ENCODE data around the gene HPCAL1.

Gene HPCAL1

GRCh38 chr2:10374362-10374943, 71.7 kb downstream of the HPCAL1 start:
- no peak for DNase-seq (ENCODE audit: insufficient read length, low spot score)
- FAIRE-seq: no peak
- TF ChIP-seq POLR2A (IDR thresholded peaks at IDR 0.05; ENCODE audit: low read depth, low read length): no peak
- TF ChIP-seq SPI1 (IDR thresholded peaks at IDR 0.05; ENCODE audit: low read depth, low read length): no peak
- no peak for TF ChIP-seq TAF1 (IDR thresholded peaks at IDR 0.05; ENCODE audit: low read depth, low read length)
- no peak for TF ChIP-seq POU2F2 (IDR thresholded peaks at IDR 0.05; ENCODE audit: low read depth, low read length)
- no peak for TF ChIP-seq PAX5 (IDR thresholded peaks at IDR 0.05; ENCODE audit: insufficient read depth, low read length, severe bottlenecking)

DNA sequence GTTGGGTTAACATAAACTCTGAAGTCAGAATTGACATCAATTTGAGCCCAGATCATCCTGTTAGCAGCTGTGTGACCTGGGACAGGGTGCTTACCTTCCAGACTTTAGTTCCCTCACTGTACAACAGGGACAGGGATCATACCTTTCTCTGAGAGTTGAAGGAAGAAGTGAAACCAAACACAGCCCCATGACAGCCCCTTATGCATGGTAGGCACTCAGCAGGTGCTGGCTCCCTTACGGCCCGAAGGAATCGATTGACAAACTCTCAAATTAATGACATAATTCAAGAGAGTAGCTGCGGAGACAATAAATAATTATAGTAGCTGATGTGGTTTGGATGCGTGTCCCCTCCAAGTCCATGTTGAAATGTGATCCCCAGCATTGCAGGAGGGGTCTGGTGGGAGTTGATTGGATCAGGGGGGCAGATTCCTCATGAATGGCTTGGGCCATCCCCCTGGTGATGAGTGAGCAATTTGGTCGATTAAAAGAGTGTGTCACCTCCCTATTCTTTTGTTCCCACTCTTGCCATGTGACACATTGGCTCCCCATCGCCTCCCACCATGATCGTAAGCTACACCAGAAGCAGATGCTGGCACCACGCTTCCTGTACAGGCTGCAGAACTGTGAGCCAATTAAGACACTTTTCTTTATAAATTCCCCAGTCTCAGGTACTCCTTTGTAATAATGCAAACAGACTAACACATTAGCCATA, 73.0 kb downstream of the HPCAL1 start:
- DNase-seq (ENCODE audit: insufficient read length, low spot score): no peak
- TF ChIP-seq PAX5 (IDR thresholded peaks at IDR 0.05; ENCODE audit: insufficient read depth, low read length, severe bottlenecking) (no peak), SPI1 (IDR thresholded peaks at IDR 0.05; ENCODE audit: low read depth, low read length) (peak; percentile 78)
- no peak for FAIRE-seq

DNA sequence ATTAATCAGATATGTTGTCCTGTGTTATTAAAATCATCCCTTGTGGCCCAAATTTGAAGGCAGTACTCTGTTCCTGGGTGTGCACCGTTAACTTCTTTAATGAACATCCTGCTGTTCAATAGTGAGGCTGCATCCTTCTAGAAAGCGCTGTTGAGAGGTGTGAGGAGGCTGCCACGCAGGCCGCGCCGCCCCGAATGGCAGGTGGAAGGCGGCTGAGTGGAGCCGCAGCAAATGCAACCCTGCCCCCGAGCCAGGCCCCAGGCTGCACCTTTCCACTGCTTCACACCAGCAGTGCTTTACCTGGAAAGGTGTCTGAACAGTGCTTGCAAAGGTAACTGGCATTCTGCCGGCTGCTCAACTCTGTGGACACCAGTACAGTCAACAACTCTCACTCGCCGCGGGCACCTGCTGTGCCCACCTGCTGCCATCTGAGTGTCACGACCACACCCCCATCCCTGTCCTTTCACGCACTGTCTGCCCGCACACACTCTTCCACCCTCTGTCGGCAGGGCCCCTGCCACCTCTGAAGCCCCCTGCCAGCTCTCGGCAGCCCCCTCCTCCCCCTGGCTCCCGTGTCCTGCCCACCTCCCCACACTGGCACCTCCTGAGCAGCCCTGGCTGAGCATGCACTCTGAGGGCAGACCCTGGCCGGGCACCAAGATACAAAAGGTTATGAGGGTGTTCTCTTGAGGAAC, 74.5 kb downstream of the HPCAL1 start:
- FAIRE-seq (no peak), DNase-seq (ENCODE audit: insufficient read length, low spot score) (no peak)
- TF ChIP-seq POLR2AphosphoS5 (IDR thresholded peaks at IDR 0.05; ENCODE audit: low read depth, low read length) (no peak), SPI1 (IDR thresholded peaks at IDR 0.05; ENCODE audit: low read depth, low read length) (no peak), TAF1 (IDR thresholded peaks at IDR 0.05; ENCODE audit: low read depth, low read length) (no peak), POU2F2 (IDR thresholded peaks at IDR 0.05; ENCODE audit: low read depth, low read length) (no peak), POLR2A (IDR thresholded peaks at IDR 0.05; ENCODE audit: low read depth, low read length) (no peak), PAX5 (IDR thresholded peaks at IDR 0.05; ENCODE audit: insufficient read depth, low read length, severe bottlenecking) (no peak)

- TF ChIP-seq POU2F2 (IDR thresholded peaks at IDR 0.05; ENCODE audit: low read depth, low read length): no peak
- no peak for TF ChIP-seq POLR2A (IDR thresholded peaks at IDR 0.05; ENCODE audit: low read depth, low read length)
- TF ChIP-seq POLR2AphosphoS5 (IDR thresholded peaks at IDR 0.05; ENCODE audit: low read depth, low read length): no peak
- no peak for TF ChIP-seq TAF1 (IDR thresholded peaks at IDR 0.05; ENCODE audit: low read depth, low read length)
- TF ChIP-seq PAX5 (IDR thresholded peaks at IDR 0.05; ENCODE audit: insufficient read depth, low read length, severe bottlenecking): no peak
- no peak for TF ChIP-seq SPI1 (IDR thresholded peaks at IDR 0.05; ENCODE audit: low read depth, low read length)
- FAIRE-seq (no peak), DNase-seq (ENCODE audit: insufficient read length, low spot score) (no peak)
Measured at GRCh38 chr2:10377747-10378085, 75.0 kb downstream of the HPCAL1 start.

- peak; percentile 56 for FAIRE-seq
- DNase-seq (ENCODE audit: insufficient read length, low spot score): peak; percentile 49
- TF ChIP-seq POU2F2 (IDR thresholded peaks at IDR 0.05; ENCODE audit: low read depth, low read length): no peak
- TF ChIP-seq SPI1 (IDR thresholded peaks at IDR 0.05; ENCODE audit: low read depth, low read length): peak; percentile 64
- no peak for TF ChIP-seq PAX5 (IDR thresholded peaks at IDR 0.05; ENCODE audit: insufficient read depth, low read length, severe bottlenecking)
Measured at GRCh38 chr2:10378189-10378588, 75.5 kb downstream of the HPCAL1 start.

DNA sequence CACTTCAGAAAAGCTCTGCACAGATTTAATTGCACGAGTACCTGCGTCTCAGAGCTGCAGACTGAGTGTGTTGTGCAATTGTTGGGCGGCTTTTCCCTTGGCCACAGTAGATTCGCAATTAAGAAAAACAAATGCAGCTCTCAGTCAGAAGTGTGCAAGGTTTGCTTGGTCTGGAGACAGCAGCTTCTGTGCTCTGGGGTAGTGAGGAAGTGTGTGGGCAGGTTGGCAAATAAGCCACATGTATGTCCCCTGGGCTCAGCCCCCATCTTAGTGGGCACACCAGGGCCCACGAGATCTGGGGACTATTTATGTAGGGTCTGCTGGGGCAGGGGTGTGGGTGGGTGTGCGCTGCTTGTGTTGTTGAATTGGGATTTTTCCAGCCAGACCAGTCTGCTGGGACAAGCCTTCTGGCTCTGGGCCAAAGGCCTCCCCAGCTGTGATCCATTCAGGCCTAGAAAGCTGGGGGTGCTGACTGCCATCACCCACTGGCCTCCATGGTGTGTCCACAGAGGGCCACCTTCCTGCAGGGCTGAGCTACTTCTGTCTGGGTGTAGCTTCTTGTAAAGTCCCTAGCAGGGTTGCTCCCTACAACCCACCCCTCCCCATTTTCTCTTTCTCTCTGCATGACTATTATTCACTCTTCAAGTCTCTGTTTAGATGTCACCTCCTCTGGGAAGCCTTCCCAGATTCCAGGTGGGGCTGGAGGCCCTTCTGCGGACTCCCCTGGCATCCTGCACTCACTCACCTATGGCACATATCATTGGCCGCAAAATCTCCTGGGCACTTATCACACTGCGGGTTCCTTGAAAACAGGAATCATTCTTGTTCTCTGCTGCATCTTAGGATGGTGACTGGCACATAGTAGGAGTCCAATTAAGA, 77.6 kb downstream of the HPCAL1 start:
- FAIRE-seq: no peak
- TF ChIP-seq SPI1 (IDR thresholded peaks at IDR 0.05; ENCODE audit: low read depth, low read length) (peak; percentile 15; the same call in 1 of the 2 replicates), TAF1 (IDR thresholded peaks at IDR 0.05; ENCODE audit: low read depth, low read length) (no peak)
- DNase-seq (ENCODE audit: insufficient read length, low spot score): no peak

GRCh38 chr2:10381997-10382353, 79.3 kb downstream of the HPCAL1 start:
- DNase-seq (ENCODE audit: insufficient read length, low spot score) (no peak), FAIRE-seq (no peak)
- no peak for TF ChIP-seq SPI1 (IDR thresholded peaks at IDR 0.05; ENCODE audit: low read depth, low read length)
- TF ChIP-seq POU2F2 (IDR thresholded peaks at IDR 0.05; ENCODE audit: low read depth, low read length): no peak
- TF ChIP-seq PAX5 (IDR thresholded peaks at IDR 0.05; ENCODE audit: insufficient read depth, low read length, severe bottlenecking): no peak
- no peak for TF ChIP-seq POLR2A (IDR thresholded peaks at IDR 0.05; ENCODE audit: low read depth, low read length)
- no peak for TF ChIP-seq POLR2AphosphoS5 (IDR thresholded peaks at IDR 0.05; ENCODE audit: low read depth, low read length)
- no peak for TF ChIP-seq TAF1 (IDR thresholded peaks at IDR 0.05; ENCODE audit: low read depth, low read length)

DNA sequence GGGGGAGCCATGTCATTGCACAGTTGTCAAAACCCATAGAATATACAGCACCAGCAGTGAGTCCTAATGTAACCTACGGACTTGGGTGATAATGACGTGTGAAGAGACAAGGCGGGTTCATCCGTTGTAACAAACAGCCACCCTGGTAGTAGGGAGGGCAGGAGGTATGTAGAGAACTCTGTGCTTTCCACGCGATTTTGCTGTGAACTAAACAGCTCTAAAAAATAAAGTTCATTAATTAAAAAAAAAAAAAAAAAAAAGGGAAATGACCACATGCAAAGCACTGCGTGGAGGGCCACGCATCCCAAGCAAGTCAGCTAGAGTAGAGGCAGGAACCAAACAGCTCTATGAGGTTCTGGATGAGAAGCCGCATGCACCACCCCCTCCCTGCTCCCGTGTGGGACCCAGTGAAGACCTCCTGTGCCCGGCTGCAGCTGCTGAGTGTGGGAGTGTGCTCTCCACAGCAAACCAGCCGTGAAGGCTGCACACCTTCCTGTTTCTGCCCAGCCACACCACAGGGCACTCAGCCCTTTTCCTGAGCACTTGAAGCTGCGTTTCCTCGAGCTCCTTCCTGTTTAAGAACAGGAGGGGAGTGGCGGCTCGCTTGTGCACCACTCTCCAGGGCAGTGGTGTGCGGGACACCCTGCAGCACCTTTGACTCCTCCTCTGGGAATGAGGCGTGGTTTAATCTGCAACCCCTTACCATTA, 79.8 kb downstream of the HPCAL1 start:
- peak; percentile 82 for FAIRE-seq
- TF ChIP-seq TAF1 (IDR thresholded peaks at IDR 0.05; ENCODE audit: low read depth, low read length) (no peak), POLR2A (IDR thresholded peaks at IDR 0.05; ENCODE audit: low read depth, low read length) (no peak), POLR2AphosphoS5 (IDR thresholded peaks at IDR 0.05; ENCODE audit: low read depth, low read length) (no peak)
- no peak for DNase-seq (ENCODE audit: insufficient read length, low spot score)

- FAIRE-seq: peak; percentile 62
- no peak for TF ChIP-seq POU2F2 (IDR thresholded peaks at IDR 0.05; ENCODE audit: low read depth, low read length)
- TF ChIP-seq POLR2A (IDR thresholded peaks at IDR 0.05; ENCODE audit: low read depth, low read length): no peak
- no peak for TF ChIP-seq POLR2AphosphoS5 (IDR thresholded peaks at IDR 0.05; ENCODE audit: low read depth, low read length)
- no peak for TF ChIP-seq TAF1 (IDR thresholded peaks at IDR 0.05; ENCODE audit: low read depth, low read length)
- no peak for DNase-seq (ENCODE audit: insufficient read length, low spot score)
Measured at GRCh38 chr2:10383960-10384734, 81.4 kb downstream of the HPCAL1 start.

All from GM12891 (cell line).